GDM1 (cell line): Measurements from ENCODE around the gene HARS1.
"Not testable (repeated sequence)": the region's sequence is repeated elsewhere in the genome, so short reads cannot be mapped to it uniquely, and the experiment has no call there.

Source experiments
- DNase-seq: peaks from one replicate; lab custom pipeline; 2025; lab: John Stamatoyannopoulos, UW

Gene HARS1

DNA sequence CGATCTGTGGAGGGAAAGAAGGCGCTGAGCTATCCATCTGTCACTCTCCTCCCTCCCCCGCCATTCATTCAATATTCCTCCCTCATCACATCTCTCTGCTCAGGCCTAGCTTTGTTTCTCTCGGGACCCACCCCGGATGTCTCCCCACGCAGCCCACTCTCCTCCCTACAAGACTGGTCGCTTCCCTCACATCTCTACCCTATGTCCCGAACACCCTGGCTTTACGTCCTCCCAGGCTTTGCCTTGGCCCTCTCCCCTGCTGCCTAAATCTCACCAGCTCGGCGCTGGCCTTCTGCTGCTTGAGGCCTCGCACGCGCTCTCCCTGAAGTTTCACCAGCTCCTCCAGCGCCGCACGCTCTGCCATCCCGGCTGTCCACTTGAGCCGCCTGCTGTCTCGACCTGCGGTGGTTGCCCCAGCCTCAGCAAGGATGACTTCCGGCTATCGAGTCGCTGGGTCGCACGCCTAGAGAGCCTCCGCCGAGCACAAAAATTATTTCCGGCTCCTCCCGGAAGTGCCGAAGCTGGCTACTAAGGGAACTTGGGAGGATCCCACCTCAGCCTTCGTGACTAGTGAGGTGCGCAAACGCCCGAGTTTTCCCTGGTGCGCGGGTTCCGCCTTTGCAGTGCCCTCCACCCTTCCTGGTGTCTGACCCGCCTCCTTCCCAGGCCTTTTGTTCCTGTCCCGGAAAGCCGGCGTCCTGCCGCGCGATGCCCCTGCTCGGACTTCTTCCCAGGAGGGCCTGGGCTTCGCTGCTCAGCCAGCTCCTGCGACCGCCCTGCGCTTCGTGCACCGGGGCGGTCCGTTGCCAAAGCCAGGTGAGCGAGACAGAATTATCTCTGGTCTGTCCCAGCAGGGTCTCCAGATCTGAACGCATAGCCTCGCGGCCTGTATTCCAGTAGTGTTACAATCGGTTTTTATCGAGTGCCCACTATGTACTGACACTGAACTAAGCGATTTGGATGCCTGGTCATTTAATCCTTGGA, at the start of gene HARS1, which contains the start of gene HARS2:
HARS1 (minus strand) TSS at position 430 of the 984 bp plus-strand sequence; CDS start at position 364, 66 bp downstream.
HARS2 (plus strand) TSS at position 515 of the 984 bp plus-strand sequence; CDS start at position 709, 194 bp downstream.
- DNase-seq = peak; percentile 87

- DNase-seq = no peak
Observed at GRCh38 chr5:140737486-140737885, 46.3 kb upstream of the HARS1 start.

GRCh38 chr5:140734354-140734753, 43.2 kb upstream of the HARS1 start:
- DNase-seq = no peak

GRCh38 chr5:140733098-140733497, 41.9 kb upstream of the HARS1 start:
- DNase-seq = no peak

DNA sequence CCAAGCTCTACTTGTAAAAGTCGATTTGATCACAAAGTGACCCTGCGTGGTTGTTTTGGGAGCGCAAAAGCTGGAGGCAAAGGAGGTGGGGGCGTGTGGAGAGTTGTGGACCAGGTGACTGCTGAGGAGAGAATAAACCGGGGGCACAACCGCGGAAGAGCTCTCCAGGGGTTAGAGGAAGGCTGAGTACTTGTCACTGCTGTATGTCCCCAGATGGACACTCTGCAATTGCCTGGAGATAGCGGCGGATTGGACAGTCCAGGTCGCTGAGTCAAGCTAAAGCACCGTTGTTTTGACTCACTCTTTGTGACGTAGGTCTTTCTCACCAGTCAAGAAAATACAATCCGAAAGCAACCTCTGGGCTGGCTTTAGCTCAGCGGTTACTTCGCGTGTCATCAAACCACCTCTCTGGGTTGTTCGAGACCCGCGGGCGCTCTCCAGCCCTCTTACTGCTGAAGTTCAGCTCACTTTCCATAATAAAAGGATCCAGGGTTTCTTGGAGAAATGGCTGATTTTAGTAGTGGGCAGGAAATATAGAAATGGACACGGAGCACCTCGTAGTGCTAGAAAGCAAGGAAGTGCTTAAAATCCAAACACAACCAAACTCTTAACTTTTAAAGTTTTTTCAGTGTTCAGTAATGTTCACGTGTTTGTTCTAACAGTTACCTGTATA, 34.8 kb upstream of the HARS1 start:
- no peak for DNase-seq

DNA sequence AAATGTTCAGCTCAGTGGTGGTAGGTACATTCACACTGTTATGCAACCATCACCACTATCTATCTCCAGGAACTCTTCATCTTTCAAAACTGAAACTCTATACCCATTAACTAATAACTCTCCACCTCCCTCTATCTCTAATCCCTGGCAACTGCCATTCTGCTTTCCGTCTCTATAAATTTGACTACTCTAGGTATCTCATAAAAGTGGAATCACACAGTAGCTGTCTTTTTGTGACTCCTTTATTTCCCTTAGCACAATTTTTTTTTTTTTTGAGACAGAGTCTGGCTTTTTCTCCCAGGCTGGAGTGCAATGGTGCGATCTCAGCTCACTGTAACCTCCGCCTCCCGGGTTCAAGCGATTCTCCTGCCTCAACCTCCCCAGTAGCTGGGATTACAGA, 30.2 kb upstream of the HARS1 start:
- not testable (repeated sequence) for DNase-seq

GRCh38 chr5:140720738-140721137, 29.6 kb upstream of the HARS1 start:
- DNase-seq = not testable (repeated sequence)

- DNase-seq = no peak
Observed at GRCh38 chr5:140718266-140718592, 27.1 kb upstream of the HARS1 start.

DNA sequence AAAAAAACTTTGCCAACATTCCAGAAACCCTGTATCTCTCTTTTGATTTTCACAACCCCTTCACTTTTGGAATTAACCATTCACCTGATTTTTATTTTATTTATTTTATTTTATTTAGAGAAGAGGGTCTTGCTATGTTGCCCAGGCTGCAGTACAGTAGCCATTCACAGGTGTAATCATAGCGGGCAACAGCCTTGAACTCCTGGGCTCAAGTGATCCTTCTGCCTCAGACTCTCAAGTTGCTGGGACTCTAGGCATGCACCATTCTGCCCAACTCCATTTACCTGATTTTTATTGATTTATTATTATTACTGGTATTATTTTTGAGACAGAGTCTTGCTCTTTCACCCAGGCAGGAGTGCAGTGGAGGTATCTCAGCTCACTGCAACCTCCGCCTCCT, 25.1 kb upstream of the HARS1 start:
- DNase-seq = not testable (repeated sequence)

DNA sequence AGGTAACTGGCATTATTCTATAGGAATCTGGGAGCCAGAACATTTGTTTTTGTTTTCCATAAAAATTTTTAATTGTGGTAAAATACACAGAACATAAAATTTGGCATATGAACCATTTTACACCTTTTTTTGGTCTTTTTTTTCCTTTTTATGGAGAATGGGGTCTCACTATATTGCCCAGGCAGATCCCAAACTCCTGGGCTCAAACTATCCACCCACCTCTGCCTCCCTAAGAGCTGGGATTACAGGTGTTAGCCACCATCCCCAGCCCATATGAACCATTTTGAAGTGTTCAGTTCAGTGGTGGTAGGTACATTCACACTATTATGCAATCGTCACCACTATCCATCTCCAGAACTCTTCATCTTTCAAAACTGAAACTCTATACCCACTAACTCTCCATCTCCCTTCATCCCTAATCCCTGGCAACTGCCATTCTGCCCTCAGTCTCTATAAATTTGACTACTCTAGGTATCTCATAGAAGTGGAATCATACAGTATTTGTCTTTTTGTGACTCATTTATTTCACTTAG, 22.5 kb upstream of the HARS1 start:
- no peak for DNase-seq

- no peak for DNase-seq
Observed at GRCh38 chr5:140711794-140712193, 20.6 kb upstream of the HARS1 start.

- DNase-seq = peak; percentile 89
Observed at GRCh38 chr5:140710899-140711552, 19.9 kb upstream of the HARS1 start.

GRCh38 chr5:140708787-140709186, 17.6 kb upstream of the HARS1 start:
- not testable (repeated sequence) for DNase-seq

GRCh38 chr5:140707812-140708211, 16.6 kb upstream of the HARS1 start:
- no peak for DNase-seq

DNA sequence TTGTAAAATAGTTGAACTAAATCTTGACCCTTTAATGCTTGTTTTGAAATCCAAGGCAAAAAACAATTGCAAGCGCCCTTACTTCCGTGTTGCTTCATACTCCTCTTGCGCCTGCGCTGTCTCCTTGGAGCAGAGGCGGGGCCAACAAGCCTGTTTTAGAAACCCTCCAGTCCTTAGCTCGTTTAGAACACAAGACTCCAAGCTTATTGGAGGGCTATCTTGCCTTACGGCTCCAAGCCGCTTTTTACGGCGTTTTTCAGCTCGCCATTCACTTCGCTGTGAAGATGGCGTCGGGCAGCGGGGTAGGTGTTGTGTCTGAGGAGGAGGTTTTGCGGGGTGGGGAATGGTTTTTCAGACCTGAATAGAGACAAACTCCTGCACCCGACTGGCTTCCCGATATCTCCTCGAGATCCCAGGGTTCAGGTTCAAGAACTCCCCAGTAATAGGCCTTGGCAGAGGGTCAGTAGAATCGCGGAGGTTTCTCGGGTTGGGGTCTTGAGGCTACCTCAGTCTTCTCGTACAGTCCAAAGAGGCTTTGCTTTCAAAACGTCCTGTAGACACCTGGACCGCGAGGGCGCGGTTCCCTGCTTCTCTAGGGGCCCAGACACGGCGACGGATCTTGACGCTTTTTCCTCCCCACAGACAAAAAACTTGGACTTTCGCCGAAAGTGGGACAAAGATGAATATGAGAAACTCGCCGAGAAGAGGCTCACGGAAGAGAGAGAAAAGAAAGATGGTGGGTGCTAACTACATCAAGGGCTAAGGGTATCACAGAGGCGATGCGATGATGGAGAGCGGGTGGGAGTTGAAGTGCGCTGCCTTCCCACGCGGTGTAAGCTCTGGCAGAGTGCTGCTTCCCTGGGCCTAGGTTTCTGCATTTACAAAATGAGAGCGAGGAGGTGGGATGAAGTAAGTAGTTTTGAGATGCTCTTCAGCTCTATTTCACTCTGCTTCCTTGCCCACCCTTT, 9.3 kb upstream of the HARS1 start, which contains the start of gene ZMAT2:
ZMAT2 (plus strand) TSS at position 271 of the 968 bp plus-strand sequence; CDS start at position 285, 14 bp downstream.
- peak; percentile 89 for DNase-seq

DNA sequence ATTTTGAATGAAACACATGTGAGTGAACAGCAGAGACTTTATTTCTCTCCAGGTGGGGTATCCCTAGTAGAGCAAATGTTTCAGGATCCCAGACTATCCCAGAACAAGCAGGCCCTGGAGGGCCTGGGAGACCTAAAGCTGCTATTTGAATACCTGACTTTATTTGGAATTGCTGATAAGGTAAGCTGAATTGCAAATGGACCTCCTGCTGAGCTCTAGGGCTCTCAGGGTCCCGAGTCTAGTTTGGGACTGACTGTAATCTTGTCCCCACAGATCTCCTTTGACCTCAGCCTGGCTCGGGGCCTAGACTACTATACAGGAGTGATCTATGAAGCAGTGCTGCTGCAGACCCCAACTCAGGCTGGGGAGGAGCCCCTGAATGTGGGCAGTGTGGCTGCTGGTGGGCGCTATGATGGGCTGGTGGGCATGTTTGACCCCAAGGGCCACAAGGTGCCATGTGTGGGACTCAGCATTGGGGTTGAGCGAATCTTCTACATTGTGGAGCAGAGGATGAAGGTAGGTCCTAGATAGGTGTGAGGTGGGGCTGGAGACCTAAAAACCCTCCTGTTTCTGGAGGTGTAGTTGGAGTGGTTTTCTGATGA, 5.8 kb upstream of the HARS1 start:
- no peak for DNase-seq

GRCh38 chr5:140694276-140694675, 3.1 kb upstream of the HARS1 start:
- no peak for DNase-seq

- DNase-seq = no peak
Observed at GRCh38 chr5:140690376-140690932, 716 bp downstream of the HARS1 start.

GRCh38 chr5:140678993-140679392, 12.2 kb downstream of the HARS1 start:
- DNase-seq = no peak

DNA sequence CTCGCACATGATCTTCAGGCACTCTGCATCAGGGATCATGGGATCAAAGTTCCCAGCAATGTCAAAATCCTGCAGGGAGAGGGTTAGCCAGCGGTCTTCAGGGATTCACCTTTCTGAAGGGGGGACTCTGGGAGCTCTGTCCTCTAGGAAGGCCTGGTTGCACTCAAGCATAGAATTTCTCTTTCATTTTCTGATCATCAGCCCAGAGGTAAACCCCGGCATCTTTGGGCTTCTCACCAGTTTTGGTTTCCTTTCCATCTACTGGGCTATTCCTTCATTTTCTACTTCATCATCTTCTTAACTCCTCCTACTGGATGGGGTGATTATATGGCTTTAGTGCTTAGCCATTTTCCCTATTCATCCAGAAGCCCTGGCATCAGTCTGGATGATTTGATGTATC, 13.2 kb downstream of the HARS1 start:
- DNase-seq = no peak
